Fibroblast of the aortic adventitia (primary cell): ENCODE data around the gene ZFAND5. TPM values are rescaled to one million over a fixed set of nuclear protein-coding genes. Genes with fewer than 3 reads are reported as not detected.

Experiments
- DNase-seq: peaks from one replicate; pipeline ENCODE4 v3.0.0-alpha.2; 2010; ENCODE audit warnings: low read depth
- H3K4me3 ChIP-seq: 2 replicates; pipeline ENCODE4 v1.5.1; 2011; ENCODE audit warnings: low read depth, mild to moderate bottlenecking, control low read depth, low read length, moderate library complexity
- CTCF ChIP-seq: IDR thresholded peaks from 2 replicates; pipeline ENCODE4 v1.5.1; 2011; ENCODE audit warnings: mild to moderate bottlenecking, low read length, control low read depth, inconsistent platforms; ENCODE audit not compliant: insufficient read depth
- total RNA-seq: library from RNA; depleted of rRNA; stranded (reverse); fragments of >200 nt; gene quantifications from 2 replicates; pipeline ENCODE4 v1.2.3, GENCODE V29; 2012; ENCODE audit warnings: low replicate concordance

The ZFAND5 gene
- total RNA-seq, 1 donor: 112 TPM

GRCh38 chr9:72305707-72306106 lies 59.3 kb downstream of the ZFAND5 start:
- H3K4me3 ChIP-seq: no peak overlapping the region
- TF ChIP-seq CTCF: no peak
- no peak for DNase-seq

- H3K4me3 ChIP-seq: no peak overlapping the region
- DNase-seq: peak; percentile 81
- TF ChIP-seq CTCF: no peak
Measured at GRCh38 chr9:72305102-72305546, 59.9 kb downstream of the ZFAND5 start.

- no peak for TF ChIP-seq CTCF
- no peak overlapping the region for H3K4me3 ChIP-seq
- no peak for DNase-seq
Measured at GRCh38 chr9:72304538-72304937, 60.5 kb downstream of the ZFAND5 start.

Other genes with a start within 250 kb of the ZFAND5 start
- 0.90 TPM in 1 of 2 replicates, not detected in the other for gene GDA, start 215.8 kb downstream of the ZFAND5 start, total RNA-seq
- 0.36 and 0.49 TPM in 2 replicates for gene TMC1, start 156.4 kb upstream of the ZFAND5 start, total RNA-seq